GM23338 (cell line): ENCODE data around the gene GNLY.

Experiments
- CTCF ChIP-seq, 2 experiments: fragments of 200-600 bp in 1 of 2; sonication (generic) in 1 of 2; conservative IDR thresholded peaks; 2 replicates each; pipeline versions ENCODE4 v1.5.1 to v1.6.1; 2016 to 2017; ENCODE audit warnings: antibody characterized with exemption in 2 of 2, low read depth in 2 of 2, mild to moderate bottlenecking in 2 of 2, moderate library complexity in 1 of 2
- ETS1 ChIP-seq: IDR thresholded peaks from 2 replicates; pipeline ENCODE4 v1.6.1; 2016; ENCODE audit warnings: antibody characterized with exemption
- EZH2 ChIP-seq: fragments of 200-600 bp; sonication (generic); IDR thresholded peaks from one replicate; pipeline ENCODE4 v1.8.0; 2017; ENCODE audit warnings: antibody characterized with exemption, mild to moderate bottlenecking, low read depth; ENCODE audit not compliant: unreplicated experiment
- EZH2phosphoT487 ChIP-seq: fragments of 200-600 bp; sonication (generic); IDR thresholded peaks from one replicate; pipeline ENCODE4 v1.8.1; 2018; ENCODE audit warnings: antibody characterized with exemption; ENCODE audit not compliant: unreplicated experiment
- POLR2AphosphoS5 ChIP-seq: IDR thresholded peaks from 2 replicates; pipeline ENCODE4 v1.6.1; 2016; ENCODE audit warnings: antibody characterized with exemption, low read depth
- REST ChIP-seq: IDR thresholded peaks from one replicate; pipeline ENCODE4 v1.6.1; 2018; ENCODE audit warnings: antibody characterized with exemption; ENCODE audit not compliant: unreplicated experiment
- ZNF114 ChIP-seq: fragments of 250-450 bp; sonication (Bioruptor Pico); IDR thresholded peaks from 2 replicates; pipeline ENCODE4 v1.5.0; 2020; ENCODE audit warnings: mild to moderate bottlenecking, moderate library complexity

- no peak for TF ChIP-seq CTCF (conservative IDR thresholded peaks at IDR 0.05; ENCODE audit: low read depth in 2 of 2)
- no peak for TF ChIP-seq EZH2phosphoT487
- TF ChIP-seq REST = no peak
- TF ChIP-seq EZH2 = no peak
- no peak for TF ChIP-seq POLR2AphosphoS5
- no peak for TF ChIP-seq ETS1
- no peak for TF ChIP-seq ZNF114 (CRISPR knock-in tag)
These were observed 34.2 kb downstream of the GNLY start for GRCh38 chr2:85728342-85728741.
